ENCODE data around the gene MICAL1. TPM values are rescaled to one million over a fixed set of nuclear protein-coding genes. Genes with fewer than 3 reads are reported as not detected.

The MICAL1 gene
- total RNA-seq, 1 donor from 2014 or later: 55.6 TPM

DNA sequence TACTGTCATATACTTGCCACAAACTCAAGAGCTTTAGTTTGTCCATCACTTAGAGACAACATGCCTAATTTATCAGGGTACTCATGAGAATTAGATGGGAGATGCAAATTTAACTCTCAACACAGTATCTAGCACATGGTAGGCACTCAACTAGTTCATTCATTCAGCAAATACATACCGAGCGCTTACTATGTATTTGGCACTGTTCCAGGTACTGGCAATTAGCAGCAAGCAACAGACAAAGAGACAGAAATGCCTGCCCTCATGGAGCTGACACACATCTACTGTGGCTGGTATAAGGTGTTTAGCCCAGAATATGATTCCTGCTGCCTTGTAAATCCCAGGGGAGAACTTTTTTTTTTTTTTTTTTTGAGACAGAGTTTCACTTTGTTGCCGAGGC lies 4.8 kb downstream of the MICAL1 start:
- Histone ChIP-seq H3K4me3 (no peak overlapping the region), H3K4me1 (peaks cover 4 to 11% of the 10 kb centered on the region in 2 donors), H3K27ac (no peak overlapping the region), H3K9me3 (no peaks in the 10 kb centered on the region), H3K36me3 (peaks cover 14 to 44% of the 10 kb centered on the region in 2 donors), H3K27me3 (no peaks in the 10 kb centered on the region)
- TF ChIP-seq, protein P1, sequence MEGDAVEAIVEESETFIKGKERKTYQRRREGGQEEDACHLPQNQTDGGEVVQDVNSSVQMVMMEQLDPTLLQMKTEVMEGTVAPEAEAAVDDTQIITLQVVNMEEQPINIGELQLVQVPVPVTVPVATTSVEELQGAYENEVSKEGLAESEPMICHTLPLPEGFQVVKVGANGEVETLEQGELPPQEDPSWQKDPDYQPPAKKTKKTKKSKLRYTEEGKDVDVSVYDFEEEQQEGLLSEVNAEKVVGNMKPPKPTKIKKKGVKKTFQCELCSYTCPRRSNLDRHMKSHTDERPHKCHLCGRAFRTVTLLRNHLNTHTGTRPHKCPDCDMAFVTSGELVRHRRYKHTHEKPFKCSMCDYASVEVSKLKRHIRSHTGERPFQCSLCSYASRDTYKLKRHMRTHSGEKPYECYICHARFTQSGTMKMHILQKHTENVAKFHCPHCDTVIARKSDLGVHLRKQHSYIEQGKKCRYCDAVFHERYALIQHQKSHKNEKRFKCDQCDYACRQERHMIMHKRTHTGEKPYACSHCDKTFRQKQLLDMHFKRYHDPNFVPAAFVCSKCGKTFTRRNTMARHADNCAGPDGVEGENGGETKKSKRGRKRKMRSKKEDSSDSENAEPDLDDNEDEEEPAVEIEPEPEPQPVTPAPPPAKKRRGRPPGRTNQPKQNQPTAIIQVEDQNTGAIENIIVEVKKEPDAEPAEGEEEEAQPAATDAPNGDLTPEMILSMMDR (IDR thresholded peaks at IDR 0.05): no peak
- intact Hi-C loops (cut with DNase I): no loop called here
- no peak for DNase-seq (ENCODE audit: low spot score in 2 of 2)

DNA sequence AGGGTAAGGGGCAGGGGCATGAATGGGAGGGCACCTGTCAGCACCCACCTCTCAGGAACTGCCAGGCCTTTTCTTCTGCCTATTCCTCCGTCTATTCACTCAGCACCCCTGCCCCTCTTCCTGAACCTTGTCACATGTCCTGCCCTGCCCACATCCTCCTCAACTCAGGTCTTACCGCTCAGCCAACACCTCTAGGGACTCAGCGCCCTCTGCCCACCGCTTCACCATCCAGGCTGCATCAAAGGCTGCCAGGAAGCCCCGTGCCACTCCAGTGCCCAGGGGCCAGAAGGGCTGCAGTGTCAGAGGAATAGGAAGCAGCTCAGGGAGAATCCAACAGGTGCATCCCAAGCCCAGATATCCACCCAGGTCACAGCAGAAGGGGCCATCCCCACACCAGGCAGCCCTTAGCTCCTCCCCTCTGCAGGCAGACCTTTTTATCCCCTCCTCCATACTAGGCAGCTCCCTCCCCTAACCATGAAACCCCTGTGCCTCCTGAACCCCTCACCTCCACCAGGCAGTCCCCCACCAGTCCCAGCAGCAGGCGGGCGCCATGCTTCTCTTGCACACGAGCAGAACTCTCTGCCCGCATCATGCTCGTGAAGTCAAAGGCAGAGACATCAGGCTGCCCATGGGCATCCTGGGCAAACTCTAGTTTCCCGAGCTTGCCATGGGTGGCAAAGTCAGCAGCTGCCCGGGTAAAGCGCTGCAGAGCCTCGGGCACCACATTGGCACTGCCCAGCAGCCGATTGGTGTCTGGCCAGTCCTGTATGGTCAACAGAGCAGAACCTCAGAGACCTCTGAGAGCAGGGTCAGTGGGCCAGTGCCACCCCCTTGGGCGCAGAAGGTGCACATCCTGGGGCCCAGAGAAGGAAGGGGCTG lies 5.5 kb downstream of the MICAL1 start:
- peaks cover 4 to 11% of the 10 kb centered on the region in 2 donors for H3K4me1 ChIP-seq
- H3K9me3 ChIP-seq: no peaks in the 10 kb centered on the region
- TF ChIP-seq, protein P1 (IDR thresholded peaks at IDR 0.05): no peak
- peaks cover 20 to 52% of the 10 kb centered on the region in 2 donors for H3K36me3 ChIP-seq
- no peak for DNase-seq (ENCODE audit: low spot score in 2 of 2)
- no peak overlapping the region for H3K4me3 ChIP-seq
- H3K27me3 ChIP-seq: no peaks in the 10 kb centered on the region
- intact Hi-C loops (cut with DNase I): no loop called here
- no peak overlapping the region for H3K27ac ChIP-seq

DNA sequence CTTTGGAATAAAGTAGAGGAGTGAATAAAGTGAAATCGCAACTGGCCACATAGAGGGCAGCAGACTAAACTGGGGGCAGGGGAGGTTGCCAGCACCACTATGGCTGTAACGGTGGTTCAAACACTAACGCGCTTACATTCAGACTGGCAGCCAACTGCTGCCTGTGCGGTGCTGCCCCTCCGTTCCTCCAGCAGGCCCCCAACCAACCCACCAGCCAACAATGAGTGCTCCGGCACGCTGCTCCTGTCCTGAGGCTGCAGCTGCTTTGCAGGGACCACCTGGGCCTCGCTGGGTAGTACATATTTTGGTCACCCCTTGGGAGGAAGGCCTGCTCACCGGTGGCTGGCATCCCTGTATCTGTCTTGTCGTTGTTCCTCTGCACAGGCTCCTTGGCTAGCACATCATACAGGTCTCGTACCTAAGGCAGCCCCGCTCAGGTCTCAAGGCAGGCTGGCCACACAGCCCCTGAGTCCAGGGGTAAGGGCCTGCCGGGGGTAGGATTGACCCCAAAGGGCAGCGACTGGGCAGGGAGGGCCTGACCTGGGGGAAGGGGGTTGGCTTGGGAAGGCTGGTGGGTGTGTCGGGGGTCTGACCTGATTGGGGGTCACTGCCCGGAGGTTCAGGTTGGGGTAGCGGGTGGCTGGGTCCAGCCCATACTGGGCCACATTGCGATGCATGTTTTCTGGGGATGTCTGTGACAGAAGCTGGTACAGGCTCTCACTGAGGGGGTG lies 6.3 kb downstream of the MICAL1 start:
- Histone ChIP-seq H3K36me3 (peaks cover 28 to 55% of the 10 kb centered on the region in 2 donors), H3K27me3 (no peaks in the 10 kb centered on the region), H3K4me3 (no peak overlapping the region), H3K27ac (no peak overlapping the region), H3K4me1 (peaks cover 4 to 7% of the 10 kb centered on the region in 2 donors), H3K9me3 (no peaks in the 10 kb centered on the region)
- DNase-seq (ENCODE audit: low spot score in 2 of 2): no peak
- TF ChIP-seq, protein P1 (IDR thresholded peaks at IDR 0.05): no peak
- intact Hi-C loops (cut with DNase I): no loop called here

DNA sequence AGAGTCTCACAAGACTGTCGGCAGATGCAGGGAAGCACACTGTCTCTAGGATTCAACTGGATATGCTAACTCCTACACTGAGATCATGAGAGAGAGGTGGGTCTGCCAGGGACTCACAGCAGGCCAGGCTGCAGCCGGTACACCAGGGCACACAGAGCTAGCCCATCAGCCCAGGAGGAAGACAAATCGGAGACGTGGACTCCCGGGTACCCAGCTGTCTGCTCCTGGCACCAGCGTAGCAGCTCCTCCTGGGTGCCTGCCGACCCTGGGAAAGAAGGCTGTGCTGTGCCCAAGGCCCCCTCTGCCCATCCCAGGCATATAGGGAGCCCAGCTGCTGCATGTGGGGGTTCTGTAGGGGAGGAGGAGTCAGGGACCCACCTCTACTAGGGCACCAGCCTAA lies 7.0 kb downstream of the MICAL1 start:
- Histone ChIP-seq H3K27ac (no peak overlapping the region), H3K4me1 (peaks cover 0 to 1% of the 10 kb centered on the region in 2 donors), H3K9me3 (no peaks in the 10 kb centered on the region), H3K36me3 (peaks cover 30 to 56% of the 10 kb centered on the region in 2 donors), H3K4me3 (no peak overlapping the region), H3K27me3 (no peaks in the 10 kb centered on the region)
- intact Hi-C loops (cut with DNase I): no loop called here
- DNase-seq (ENCODE audit: low spot score in 2 of 2): no peak
- TF ChIP-seq, protein P1 (IDR thresholded peaks at IDR 0.05): no peak

DNA sequence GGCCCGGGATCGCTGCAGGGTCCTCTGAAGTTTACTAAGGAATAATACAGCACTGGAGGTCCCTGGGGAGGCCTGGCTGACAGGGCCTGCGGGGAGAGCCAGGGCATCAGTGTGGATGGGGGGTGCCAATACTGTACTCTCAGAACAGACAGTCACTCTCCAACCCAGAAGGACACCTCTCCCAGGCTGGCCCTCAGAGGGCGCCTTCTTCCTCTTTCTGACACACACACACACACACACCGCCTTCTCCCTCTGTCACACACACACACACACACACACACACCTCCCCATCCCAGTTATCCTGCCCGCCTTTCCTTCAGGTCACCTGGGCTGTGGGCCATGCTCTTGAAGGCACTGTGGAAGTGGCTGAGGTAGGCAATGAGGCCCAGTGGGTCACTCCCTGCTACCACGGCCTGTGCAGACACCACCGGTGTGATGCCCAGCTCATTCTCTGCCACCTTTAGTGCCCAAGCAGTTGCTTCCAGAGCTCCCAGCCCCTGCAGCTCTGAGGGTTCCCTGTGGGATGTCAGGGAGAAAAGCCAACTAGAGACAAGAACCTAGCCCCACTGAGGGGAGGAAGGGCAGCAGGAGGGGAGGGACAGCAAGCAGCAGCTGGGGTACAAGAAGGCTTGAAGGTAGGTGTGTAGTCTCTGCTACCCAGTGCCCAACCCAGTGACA lies 7.6 kb downstream of the MICAL1 start:
- H3K9me3 ChIP-seq: no peaks in the 10 kb centered on the region
- peak in 1 of 2 donors; percentile 56 for DNase-seq (ENCODE audit: low spot score in 2 of 2)
- H3K27me3 ChIP-seq: no peaks in the 10 kb centered on the region
- no peaks in the 10 kb centered on the region for H3K4me1 ChIP-seq
- TF ChIP-seq, protein P1 (IDR thresholded peaks at IDR 0.05): no peak
- intact Hi-C loops (cut with DNase I): no loop called here
- H3K27ac ChIP-seq: no peak overlapping the region
- H3K36me3 ChIP-seq: peaks cover 33 to 59% of the 10 kb centered on the region in 2 donors
- H3K4me3 ChIP-seq: no peak overlapping the region
